Measurements from ENCODE around the gene GSTO1. TPM values are rescaled to one million over a fixed set of nuclear protein-coding genes. Genes with fewer than 3 reads are reported as not detected.
"Not testable (repeated sequence)": the region's sequence is repeated elsewhere in the genome, so short reads cannot be mapped to it uniquely, and the experiment has no call there.

Gene GSTO1
- polyA plus RNA-seq, 3 donors, result 87.7 to 98.1 (median 93.7) TPM

- DNase-seq (ENCODE audit: extremely low read depth in 1 of 11, low read depth in 9 of 11, low spot score in 4 of 11), result no peak
Observed at GRCh38 chr10:104242545-104242944, 12.1 kb upstream of the GSTO1 start.

DNA sequence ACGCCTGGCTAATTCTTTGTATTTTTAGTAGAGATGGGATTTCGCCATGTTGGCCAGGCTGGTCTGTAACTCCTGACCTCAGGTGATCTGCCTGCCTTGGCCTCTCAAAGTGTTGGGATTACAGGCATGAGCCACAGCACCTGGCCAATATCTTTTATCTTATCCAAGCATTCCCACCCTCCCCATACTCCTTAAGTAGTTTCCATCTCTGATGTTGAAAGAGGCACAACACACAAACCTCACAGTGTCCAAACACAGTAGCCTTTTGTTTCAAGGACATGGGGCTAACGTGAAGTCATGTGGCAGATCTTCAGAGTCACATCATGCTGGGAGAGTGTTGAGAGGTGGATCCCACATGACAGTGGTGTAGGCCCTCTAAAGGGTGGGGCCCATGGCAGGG lies 11.7 kb upstream of the GSTO1 start:
- DNase-seq (ENCODE audit: extremely low read depth in 1 of 11, low read depth in 9 of 11, low spot score in 4 of 11), result not testable (repeated sequence)

DNA sequence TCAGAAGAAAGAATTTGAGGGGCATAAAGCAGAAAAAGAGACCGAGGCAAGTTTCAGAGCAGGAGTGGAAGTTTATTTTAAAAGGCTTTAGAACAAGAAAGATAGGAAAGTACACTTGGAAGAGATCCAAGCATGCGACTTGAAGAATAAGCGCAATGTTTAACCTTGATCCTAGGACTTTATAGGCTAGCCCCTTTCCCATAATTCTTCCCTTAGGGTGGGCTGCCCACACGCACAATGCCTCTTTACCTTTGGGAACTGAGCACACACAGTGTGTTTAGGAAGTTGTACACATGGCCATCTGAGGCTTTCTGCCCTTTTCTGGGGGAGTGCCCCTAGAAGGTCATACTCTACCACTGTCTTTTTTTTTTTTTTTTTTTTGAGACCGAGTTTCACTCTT lies 11.2 kb upstream of the GSTO1 start:
- DNase-seq (ENCODE audit: extremely low read depth in 1 of 11, low read depth in 9 of 11, low spot score in 4 of 11), result no peak

DNA sequence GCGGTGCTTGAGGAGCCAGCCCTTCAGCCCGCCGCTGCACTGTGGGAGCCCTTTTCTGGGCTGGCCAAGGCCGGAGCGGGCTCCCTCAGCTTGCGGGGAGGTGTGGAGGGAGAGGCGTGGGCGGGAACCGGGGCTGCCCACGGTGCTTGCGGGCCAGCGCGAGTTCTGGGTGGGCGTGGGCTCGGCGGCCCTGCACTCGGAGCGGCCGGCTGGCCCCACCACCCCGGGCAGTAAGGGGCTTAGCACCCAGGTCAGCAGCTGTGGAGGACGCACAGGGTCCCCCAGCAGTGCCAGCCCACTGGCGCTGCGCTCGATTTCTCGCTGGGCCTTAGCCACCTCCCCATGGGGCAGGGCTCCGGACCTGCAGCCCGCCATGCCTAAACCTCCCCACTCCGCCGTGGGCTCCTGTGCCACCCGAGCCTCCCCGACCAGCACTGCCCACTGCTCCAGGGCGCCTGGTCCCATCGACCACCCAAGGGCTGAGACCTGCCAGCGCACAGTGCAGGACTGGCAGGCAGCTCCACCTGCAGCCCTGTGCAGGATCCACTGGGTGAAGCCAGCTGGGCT lies 9.5 kb upstream of the GSTO1 start:
- DNase-seq (ENCODE audit: extremely low read depth in 1 of 11, low read depth in 9 of 11, low spot score in 4 of 11), result no peak

- no peak for DNase-seq (ENCODE audit: extremely low read depth in 1 of 11, low read depth in 9 of 11, low spot score in 4 of 11)
Observed at GRCh38 chr10:104246976-104247375, 7.7 kb upstream of the GSTO1 start.

DNA sequence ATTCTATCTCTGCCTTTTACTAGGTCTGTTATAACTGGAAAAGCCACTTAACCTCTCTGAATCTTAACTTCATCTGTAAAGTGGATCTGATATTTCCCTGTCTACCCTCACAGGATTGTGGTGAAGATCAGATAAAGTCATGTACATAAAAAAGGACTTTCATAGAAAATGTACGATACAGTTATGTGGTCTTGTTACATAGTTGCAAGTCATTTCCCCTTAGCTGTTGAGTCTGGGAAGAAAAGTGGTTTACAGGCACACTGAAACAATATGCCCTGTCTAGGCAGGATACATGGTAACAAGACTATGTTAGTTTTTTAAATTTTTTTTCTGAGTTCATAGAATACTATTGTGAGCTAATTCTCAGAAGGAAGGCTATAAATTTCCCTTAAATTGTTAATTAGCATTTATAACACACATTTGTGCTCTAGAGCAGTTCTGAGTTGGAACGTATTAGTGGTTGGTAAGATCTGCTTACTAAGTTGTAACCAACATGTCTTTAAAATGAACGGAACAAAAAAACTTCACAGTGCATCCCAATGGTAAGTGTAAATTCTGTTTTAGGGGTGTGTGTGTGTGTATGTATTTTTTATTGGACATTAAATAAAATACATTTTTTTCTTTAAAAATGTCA lies 7.1 kb upstream of the GSTO1 start:
- DNase-seq (ENCODE audit: extremely low read depth in 1 of 11, low read depth in 9 of 11, low spot score in 4 of 11), result no peak

DNA sequence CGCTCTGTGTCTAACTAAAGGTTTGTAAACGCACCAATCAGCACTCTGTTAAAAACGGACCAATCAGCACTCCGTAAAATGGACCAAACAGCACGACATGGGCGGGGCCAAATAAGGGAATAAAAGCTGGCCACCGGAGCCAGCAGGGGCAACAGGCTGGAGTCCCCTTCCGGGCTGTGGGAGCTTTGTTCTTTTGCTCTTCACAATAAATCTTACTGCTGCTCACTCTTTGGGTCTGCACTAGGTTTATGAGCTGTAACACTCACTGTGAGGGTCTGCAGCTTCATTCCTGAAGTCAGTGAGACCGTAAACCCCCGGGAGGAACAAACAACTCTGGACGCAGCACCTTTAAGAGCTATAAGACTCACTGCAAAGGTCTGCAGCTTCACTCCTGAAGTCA lies 5.8 kb upstream of the GSTO1 start:
- DNase-seq (ENCODE audit: extremely low read depth in 1 of 11, low read depth in 9 of 11, low spot score in 4 of 11), result not testable (repeated sequence)

- DNase-seq (ENCODE audit: extremely low read depth in 1 of 11, low read depth in 9 of 11, low spot score in 4 of 11), result no peak
Observed at GRCh38 chr10:104250371-104250770, 4.3 kb upstream of the GSTO1 start.

DNA sequence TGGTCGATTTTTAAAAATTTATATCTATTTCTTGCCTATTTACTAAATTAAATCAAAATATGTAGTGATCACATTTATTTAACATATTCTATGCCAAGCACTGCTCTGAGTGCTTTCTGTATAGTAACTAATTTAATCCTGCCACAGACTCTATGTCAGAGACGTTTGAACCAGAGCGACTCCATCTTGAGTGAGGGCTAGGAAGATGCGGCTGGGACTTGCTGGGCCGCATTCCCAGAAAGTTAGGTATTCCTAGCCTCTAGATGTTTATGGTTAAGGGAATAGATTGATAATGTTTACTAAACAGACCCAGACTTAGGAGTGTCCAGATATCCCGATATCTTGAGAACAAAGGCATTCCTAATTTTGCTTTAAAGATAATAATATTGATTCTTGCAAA lies 3.2 kb upstream of the GSTO1 start:
- DNase-seq (ENCODE audit: extremely low read depth in 1 of 11, low read depth in 9 of 11, low spot score in 4 of 11), result no peak

DNA sequence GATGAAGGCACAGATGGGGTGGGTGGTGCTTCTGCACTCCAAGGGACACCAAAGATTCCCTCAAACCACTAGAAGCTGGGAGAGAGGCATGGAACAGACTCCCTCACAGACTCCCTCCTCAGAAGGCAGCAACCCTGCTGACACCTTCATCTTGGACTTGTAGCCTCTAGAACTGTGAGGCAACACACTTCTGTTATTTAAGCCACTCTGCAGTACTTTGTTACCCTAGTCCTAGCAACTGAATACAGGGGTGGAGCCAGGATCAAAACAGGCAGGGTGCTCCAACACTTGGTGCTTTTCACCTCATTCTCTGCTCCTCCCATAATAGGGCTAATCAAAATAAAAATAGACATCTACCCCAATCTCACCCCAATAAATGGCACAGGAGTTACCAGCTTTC lies 2.3 kb upstream of the GSTO1 start:
- DNase-seq (ENCODE audit: extremely low read depth in 1 of 11, low read depth in 9 of 11, low spot score in 4 of 11), result no peak

- no peak for DNase-seq (ENCODE audit: extremely low read depth in 1 of 11, low read depth in 9 of 11, low spot score in 4 of 11)
Observed at GRCh38 chr10:104253106-104253505, 1.6 kb upstream of the GSTO1 start.

DNA sequence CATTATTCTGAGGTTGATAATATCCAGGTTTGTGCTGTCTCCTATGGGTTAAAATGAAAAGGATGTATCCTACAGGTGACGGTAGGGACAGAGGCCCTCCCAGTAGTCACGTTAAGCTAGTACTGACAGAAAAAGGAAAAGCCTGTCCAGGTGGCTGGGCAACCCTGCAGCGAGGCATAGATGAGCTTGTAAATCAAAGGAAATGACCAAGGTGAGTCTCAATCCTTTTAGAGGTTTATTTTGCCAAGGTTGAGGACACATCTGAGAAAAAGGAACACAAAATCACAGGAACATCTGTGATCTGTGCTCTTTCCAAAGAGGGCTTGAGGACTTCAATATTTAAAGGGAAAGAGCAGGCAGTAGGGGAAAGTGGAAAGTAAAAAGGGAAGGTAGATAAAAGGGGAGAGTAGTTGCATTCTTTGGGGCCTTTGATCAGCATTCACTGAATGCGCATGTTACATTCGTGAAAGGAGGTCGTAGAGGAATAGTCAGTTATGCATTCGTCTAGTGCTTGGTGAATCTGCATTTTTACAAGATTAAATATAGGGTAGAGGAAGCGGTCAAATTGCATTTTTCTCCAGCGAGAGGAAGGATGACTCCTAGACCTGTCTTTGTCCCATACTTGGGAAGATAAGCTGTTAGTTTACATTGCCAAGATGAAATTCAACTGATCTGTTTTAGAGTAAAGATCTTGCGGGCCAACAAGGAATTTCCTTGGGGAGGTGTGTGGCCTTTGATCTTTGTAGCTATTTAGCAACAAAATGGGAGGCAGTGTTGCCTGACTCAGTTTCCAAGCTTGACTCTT lies 884 bp upstream of the GSTO1 start:
- DNase-seq (ENCODE audit: extremely low read depth in 1 of 11, low read depth in 9 of 11, low spot score in 4 of 11), result no peak

DNA sequence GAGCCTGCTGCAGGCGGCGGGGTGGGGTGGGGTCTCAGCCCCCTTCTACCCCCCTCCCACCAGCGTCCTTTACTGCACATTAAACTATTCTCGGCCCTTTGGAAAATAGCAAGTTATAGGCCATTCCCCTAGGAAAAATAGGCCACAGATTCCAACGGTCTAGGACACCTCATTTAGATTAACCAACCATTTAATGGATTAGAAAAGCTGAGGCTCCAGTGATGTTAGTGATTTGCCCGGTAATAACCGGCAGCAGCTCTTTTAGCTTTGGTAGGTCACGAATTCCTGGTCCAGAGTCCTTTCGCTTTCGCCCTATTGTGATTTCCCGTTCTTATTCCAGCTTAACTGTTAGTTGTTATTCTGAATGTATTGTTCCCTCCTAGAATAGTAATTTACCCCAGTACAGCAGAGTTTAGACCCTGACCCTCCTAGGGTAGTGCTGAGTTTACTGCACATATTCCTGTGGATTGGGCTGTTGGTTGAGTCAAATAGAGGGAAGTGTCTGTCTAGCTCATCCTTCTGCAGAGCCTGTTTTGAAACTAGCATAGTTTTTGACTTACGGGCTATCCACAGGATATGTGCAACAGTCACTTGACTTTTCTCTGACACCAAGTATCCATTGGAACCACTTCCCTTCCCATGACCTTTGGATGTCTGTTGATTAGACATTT lies 754 bp downstream of the GSTO1 start:
- peak in 1 of 11 donors; percentile 22 for DNase-seq (ENCODE audit: extremely low read depth in 1 of 11, low read depth in 9 of 11, low spot score in 4 of 11)

DNA sequence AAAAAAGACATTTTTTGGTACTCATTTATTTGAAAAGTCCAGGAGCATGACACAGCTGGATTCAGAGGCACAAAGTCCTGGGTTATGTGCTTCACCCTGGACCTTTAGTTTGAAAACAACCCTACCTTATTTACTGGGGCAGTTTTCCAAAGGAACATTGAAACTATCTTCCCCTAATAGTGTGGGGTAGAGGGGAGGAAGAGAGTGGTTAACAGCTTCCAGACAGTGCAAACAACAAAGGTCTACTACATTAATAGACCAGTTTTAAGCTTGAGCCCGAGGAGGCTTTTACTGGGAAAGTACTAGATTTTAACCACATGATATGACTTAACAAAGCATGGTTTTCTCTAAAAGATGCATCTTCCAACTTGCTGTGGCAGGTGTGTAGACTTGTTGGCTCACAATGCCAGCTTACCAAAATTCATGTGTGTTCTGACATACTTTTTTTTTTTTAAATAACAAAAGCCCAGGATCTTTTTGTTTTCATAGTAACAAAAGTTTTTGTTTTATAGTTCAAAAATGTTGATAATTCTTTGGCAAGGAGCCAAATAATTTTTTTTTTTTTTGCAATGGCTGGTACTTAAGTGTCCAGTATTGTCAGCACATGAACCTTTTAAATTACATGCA lies 1.8 kb downstream of the GSTO1 start:
- DNase-seq (ENCODE audit: extremely low read depth in 1 of 11, low read depth in 9 of 11, low spot score in 4 of 11), result no peak

- DNase-seq (ENCODE audit: extremely low read depth in 1 of 11, low read depth in 9 of 11, low spot score in 4 of 11), result no peak
Observed at GRCh38 chr10:104257235-104257634, 2.5 kb downstream of the GSTO1 start.

- no peak for DNase-seq (ENCODE audit: extremely low read depth in 1 of 11, low read depth in 9 of 11, low spot score in 4 of 11)
Observed at GRCh38 chr10:104258209-104258608, 3.5 kb downstream of the GSTO1 start.

DNA sequence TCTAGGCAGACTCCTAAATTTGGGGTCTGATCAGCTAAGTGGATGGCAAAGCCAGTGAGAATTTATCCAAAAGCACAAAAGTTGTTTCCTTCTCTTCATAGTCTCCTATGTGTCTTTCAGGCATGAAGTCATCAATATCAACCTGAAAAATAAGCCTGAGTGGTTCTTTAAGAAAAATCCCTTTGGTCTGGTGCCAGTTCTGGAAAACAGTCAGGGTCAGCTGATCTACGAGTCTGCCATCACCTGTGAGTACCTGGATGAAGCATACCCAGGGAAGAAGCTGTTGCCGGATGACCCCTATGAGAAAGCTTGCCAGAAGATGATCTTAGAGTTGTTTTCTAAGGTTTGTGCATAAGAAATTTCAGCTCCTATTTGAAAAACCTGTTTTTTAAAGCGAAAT lies 4.8 kb downstream of the GSTO1 start:
- no peak for DNase-seq (ENCODE audit: extremely low read depth in 1 of 11, low read depth in 9 of 11, low spot score in 4 of 11)

- no peak for DNase-seq (ENCODE audit: extremely low read depth in 1 of 11, low read depth in 9 of 11, low spot score in 4 of 11)
Observed at GRCh38 chr10:104259999-104260774, 5.5 kb downstream of the GSTO1 start.

DNA sequence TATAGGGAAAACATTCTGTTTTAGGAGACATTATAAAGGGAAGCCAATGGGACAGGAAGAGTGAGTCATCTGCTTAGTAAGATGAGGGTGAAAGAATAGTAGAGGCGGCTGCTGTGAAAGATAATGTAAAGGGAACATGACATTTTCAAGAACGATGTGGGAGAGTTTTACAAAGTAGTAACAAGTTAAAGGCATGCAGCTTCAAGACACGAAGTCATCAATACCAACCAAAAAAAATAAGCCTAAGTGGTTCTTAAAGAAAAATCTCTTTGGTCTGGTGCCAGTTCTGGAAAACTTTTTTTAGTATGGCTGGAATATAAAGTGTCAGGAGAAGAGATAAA lies 6.1 kb downstream of the GSTO1 start:
- DNase-seq (ENCODE audit: extremely low read depth in 1 of 11, low read depth in 9 of 11, low spot score in 4 of 11), result no peak

All from renal cortex interstitium (tissue), 11 donors.